B cell (primary cell): ENCODE measurements around the gene ZNF423. TPM values are rescaled to one million over a fixed set of nuclear protein-coding genes. Genes with fewer than 3 reads are reported as not detected.

Source experiments
- ATAC-seq: fragments of 200-7000 bp; cut with Tn5 transposase; one replicate; pipeline ENCODE4 v1.10.0; 2021; ENCODE audit warnings: low read depth, mild to moderate bottlenecking, moderate number of reproducible peaks, moderate library complexity
- CTCF ChIA-PET: fragments of 350-600 bp; sonication (Branson Sonifier 250); formaldehyde crosslinking; loops from one replicate; lab custom pipeline; 2021; ENCODE audit warnings: antibody characterized with exemption, inconsistent platforms; lab: Charles Lee
- POLR2A ChIA-PET: fragments of 350-600 bp; sonication (Branson Sonifier 250); formaldehyde crosslinking; loops from one replicate; lab custom pipeline; 2021; ENCODE audit warnings: antibody characterized with exemption; lab: Charles Lee
- DNase-seq: peaks from one replicate; pipeline ENCODE4 v3.0.0; 2013
- H2AFZ ChIP-seq: 2 replicates; pipeline ENCODE4 v1.6.1; 2012; ENCODE audit warnings: mild to moderate bottlenecking, low read depth, low read length; ENCODE audit not compliant: insufficient read depth, poor library complexity, severe bottlenecking
- H3K27ac ChIP-seq, 2 donors: 1 replicate in 1 of 2; 2 replicates in 1 of 2; pipeline ENCODE4 v1.5.1; 2012 to 2013; ENCODE audit warnings: low read length in 2 of 2, mild to moderate bottlenecking in 2 of 2, moderate library complexity in 1 of 2
- H3K27me3 ChIP-seq, 4 experiments: fragments of 200-600 bp in 1 of 4; sonication (generic) in 1 of 4; replicated peaks in 1 of 4; 1 replicate in 2 of 4; 2 replicates in 2 of 4; pipeline versions ENCODE4 v1.6.1 to v1.7.0; 2013 to 2016; ENCODE audit warnings: low read length in 3 of 4, mild to moderate bottlenecking in 2 of 4, mixed read lengths in 1 of 4, moderate library complexity in 1 of 4; ENCODE audit not compliant: insufficient read depth in 4 of 4, control insufficient read depth in 3 of 4; ENCODE audit errors: control extremely low read depth in 1 of 4
- H3K36me3 ChIP-seq, 2 experiments: replicated peaks in 1 of 2; 1 replicate in 1 of 2; 2 replicates in 1 of 2; pipeline versions ENCODE4 v1.6.1 to v1.7.1; 2013; ENCODE audit warnings: low read length in 1 of 2; ENCODE audit not compliant: insufficient read depth in 2 of 2, control insufficient read depth in 1 of 2; ENCODE audit errors: control extremely low read depth in 1 of 2, extremely low read depth in 1 of 2
- H3K4me1 ChIP-seq, 2 donors: fragments of 200-600 bp in 1 of 2; sonication (generic) in 1 of 2; 1 replicate in 1 of 2; 2 replicates in 1 of 2; pipeline versions ENCODE4 v1.5.1 to v1.6.1; 2013 to 2017; ENCODE audit warnings: low read length in 2 of 2; ENCODE audit not compliant: control insufficient read depth in 2 of 2, insufficient read depth in 2 of 2
- H3K4me2 ChIP-seq: replicated peaks from 2 replicates; pipeline ENCODE3; 2012; ENCODE audit warnings: mild to moderate bottlenecking, low read depth, low read length; ENCODE audit not compliant: poor library complexity, severe bottlenecking
- H3K4me3 ChIP-seq, 5 experiments: fragments of 200-600 bp in 1 of 5; sonication (generic) in 1 of 5; 1 replicate in 3 of 5; 2 replicates in 2 of 5; pipeline versions ENCODE4 v1.5.1 to v1.7.0; 2011 to 2016; ENCODE audit warnings: low read length in 4 of 5, mild to moderate bottlenecking in 4 of 5, low read depth in 2 of 5, control low read depth in 1 of 5, moderate library complexity in 1 of 5; ENCODE audit not compliant: insufficient read depth in 1 of 5; ENCODE audit errors: control extremely low read depth in 1 of 5, extremely low read depth in 1 of 5
- H3K79me2 ChIP-seq: fragments of 200-600 bp; sonication (generic); one replicate; pipeline ENCODE4 v1.6.0; 2016; ENCODE audit warnings: low read length; ENCODE audit not compliant: control insufficient read depth, insufficient read depth
- H3K9ac ChIP-seq: fragments of 200-600 bp; sonication (generic); 2 replicates; pipeline ENCODE4 v1.6.1; 2017; ENCODE audit warnings: mild to moderate bottlenecking, low read length, moderate library complexity
- H3K9me3 ChIP-seq, 3 donors: one replicate each; pipeline versions ENCODE4 v1.6.1 to v1.7.1; 2013; ENCODE audit warnings: low read length in 2 of 3; ENCODE audit not compliant: control insufficient read depth in 2 of 3, insufficient read depth in 1 of 3; ENCODE audit errors: control extremely low read depth in 1 of 3
- H4K20me1 ChIP-seq: 2 replicates; pipeline ENCODE4 v1.6.0; 2012; ENCODE audit warnings: mild to moderate bottlenecking, low read length; ENCODE audit not compliant: insufficient read depth, control insufficient read depth, poor library complexity, severe bottlenecking
- H3K27ac Mint-ChIP-seq: one replicate; pipeline ENCODE4 v1.8.0; 2021; ENCODE audit warnings: mixed read lengths
- H3K27me3 Mint-ChIP-seq: one replicate; pipeline ENCODE4 v1.8.0; 2021; ENCODE audit warnings: mixed read lengths
- H3K4me1 Mint-ChIP-seq: one replicate; pipeline ENCODE4 v1.8.0; 2021; ENCODE audit warnings: mixed read lengths
- H3K4me3 Mint-ChIP-seq: one replicate; pipeline ENCODE4 v1.8.0; 2021; ENCODE audit warnings: mixed read lengths
- H3K9me3 Mint-ChIP-seq: one replicate; pipeline ENCODE4 v1.8.0; 2022; ENCODE audit warnings: mixed read lengths; ENCODE audit not compliant: insufficient read depth
- EZH2 ChIP-seq: IDR thresholded peaks from 2 replicates; pipeline ENCODE4 v1.6.1; 2012; ENCODE audit warnings: borderline replicate concordance, low read depth, mild to moderate bottlenecking, moderate library complexity, low read length; ENCODE audit not compliant: insufficient read depth, poor library complexity, severe bottlenecking
- WGBS: methylation state at CpG from one replicate; pipeline ENCODE4 v1.1.5; 2013; ENCODE audit warnings: missing lambda C conversion rate; ENCODE audit not compliant: insufficient coverage; 5-methylcytosine and 5-hydroxymethylcytosine counted together
- intact Hi-C: fragments of 100-400 bp; cut with micrococcal nuclease; formaldehyde crosslinking; loops from one replicate; pipeline ENCODE4 v1.10.0; 2022
- polyA plus RNA-seq: library from polyadenylated mRNA; depleted of rRNA; stranded (reverse); fragments of >200 nt; gene quantifications from 2 replicates; pipeline ENCODE4 v1.2.3, GENCODE V29; 2012
- total RNA-seq, 2 donors: library from RNA; stranded (reverse); fragments of 120-200 nt in 1 of 2; gene quantifications; 1 replicate in 1 of 2; 2 replicates in 1 of 2; pipeline versions ENCODE4 v1.2.3 to v1.2.4, GENCODE V29; 2013 to 2022
- TF ChIP-seq, protein P1 (sequence below): fragments of 200-600 bp; IDR thresholded peaks from one replicate; pipeline ENCODE4 v1.8.0; 2022; ENCODE audit warnings: antibody characterized with exemption, mild to moderate bottlenecking

ZNF423 gene
- total and polyA plus RNA-seq, 2 donors (not counting 1 experiment from before 2014, with no cell fraction given) = not detected

DNA sequence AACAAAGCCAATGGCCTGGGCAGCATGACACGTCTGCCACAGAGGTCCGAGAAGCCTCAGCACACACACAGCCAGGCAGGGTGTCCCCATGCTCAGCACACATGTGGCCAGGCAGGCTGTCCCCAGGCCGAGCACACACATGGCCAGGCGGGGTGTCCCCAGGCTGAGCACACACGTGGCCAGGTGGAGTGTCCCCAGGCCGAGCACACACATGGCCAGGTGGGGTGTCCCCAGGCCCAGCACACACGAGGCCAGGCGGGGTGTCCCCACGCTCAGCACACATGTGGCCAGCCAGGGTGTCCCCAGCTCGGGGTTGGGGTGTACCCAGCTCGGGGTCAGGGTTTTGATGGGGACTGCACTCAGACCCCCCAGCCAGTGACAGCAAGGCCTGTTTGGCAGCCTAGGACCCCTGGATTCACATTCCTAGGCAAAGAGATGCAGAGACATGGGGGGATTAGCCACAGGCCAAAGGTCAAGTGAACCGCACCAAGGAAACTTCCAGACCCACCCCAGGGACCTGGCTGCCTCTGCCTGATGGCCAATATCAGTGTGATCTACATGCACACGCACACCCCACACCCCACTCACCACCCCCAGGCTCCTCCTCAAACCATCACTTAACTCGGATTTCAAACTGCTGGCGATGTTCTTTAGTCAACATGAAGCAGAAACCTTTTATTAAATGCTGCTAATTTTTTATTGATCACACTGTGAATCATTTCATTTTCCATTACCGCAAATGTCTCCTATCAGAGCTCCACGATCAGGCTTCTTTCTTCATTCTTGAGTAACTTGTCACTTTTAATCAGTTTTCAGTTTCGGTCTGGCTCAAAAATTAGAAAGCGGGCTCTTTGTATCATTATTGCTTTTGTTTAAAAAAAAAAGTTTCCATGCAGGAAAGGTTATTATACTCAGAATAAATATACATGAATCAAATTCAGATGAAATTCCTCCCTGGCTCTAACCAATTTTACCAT, 111.4 kb downstream of the ZNF423 start:
- no peak overlapping the region for H3K27ac ChIP-seq
- no peak overlapping the region for H2AFZ ChIP-seq
- H4K20me1 ChIP-seq = no peaks in the 10 kb centered on the region
- peaks cover 0 to 3% (median 0%) of the 10 kb centered on the region in 3 donors for H3K9me3 ChIP-seq
- Mint-ChIP-seq H3K27me3 (no peaks in the 10 kb centered on the region), H3K4me1 (no peaks in the 10 kb centered on the region), H3K4me3 (no peak overlapping the region), H3K9me3 (no peaks in the 10 kb centered on the region), H3K27ac (no peak overlapping the region)
- 94% methylated on average over 15 of the region's 19 CpGs for WGBS
- intact Hi-C loops = no loop called here
- TF ChIP-seq EZH2 = no peak
- TF ChIP-seq, protein P1, sequence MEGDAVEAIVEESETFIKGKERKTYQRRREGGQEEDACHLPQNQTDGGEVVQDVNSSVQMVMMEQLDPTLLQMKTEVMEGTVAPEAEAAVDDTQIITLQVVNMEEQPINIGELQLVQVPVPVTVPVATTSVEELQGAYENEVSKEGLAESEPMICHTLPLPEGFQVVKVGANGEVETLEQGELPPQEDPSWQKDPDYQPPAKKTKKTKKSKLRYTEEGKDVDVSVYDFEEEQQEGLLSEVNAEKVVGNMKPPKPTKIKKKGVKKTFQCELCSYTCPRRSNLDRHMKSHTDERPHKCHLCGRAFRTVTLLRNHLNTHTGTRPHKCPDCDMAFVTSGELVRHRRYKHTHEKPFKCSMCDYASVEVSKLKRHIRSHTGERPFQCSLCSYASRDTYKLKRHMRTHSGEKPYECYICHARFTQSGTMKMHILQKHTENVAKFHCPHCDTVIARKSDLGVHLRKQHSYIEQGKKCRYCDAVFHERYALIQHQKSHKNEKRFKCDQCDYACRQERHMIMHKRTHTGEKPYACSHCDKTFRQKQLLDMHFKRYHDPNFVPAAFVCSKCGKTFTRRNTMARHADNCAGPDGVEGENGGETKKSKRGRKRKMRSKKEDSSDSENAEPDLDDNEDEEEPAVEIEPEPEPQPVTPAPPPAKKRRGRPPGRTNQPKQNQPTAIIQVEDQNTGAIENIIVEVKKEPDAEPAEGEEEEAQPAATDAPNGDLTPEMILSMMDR = no peak
- H3K27me3 ChIP-seq = no peaks in the 10 kb centered on the region
- no peak overlapping the region for H3K9ac ChIP-seq
- DNase-seq (no peak), ATAC-seq (no peak)
- H3K79me2 ChIP-seq = no peaks in the 10 kb centered on the region
- H3K36me3 ChIP-seq = no peaks in the 10 kb centered on the region
- H3K4me2 ChIP-seq = no peak overlapping the region
- POLR2A ChIA-PET = no interaction called here
- CTCF ChIA-PET = no interaction called here
- no peak overlapping the region for H3K4me3 ChIP-seq
- H3K4me1 ChIP-seq = no peaks in the 10 kb centered on the region

DNA sequence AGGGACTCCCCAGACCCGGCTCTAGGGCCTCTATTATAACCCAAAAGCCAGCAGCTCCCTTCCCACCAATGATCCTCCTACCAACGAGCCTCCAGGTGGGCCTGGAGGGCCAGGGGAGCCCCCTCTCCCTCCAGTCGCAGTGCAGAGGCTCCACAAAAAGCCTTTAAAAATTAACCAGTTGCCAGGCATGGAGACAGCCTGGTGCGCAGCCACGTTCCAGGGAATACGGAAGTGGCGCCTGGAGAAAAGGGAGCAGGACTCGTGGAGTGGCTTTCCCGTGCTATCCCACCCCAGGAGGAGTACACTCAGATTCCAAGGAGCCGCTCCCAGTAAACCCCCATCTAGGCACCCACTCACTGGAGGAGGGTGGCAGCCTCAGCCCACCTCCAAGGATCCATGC, 112.3 kb downstream of the ZNF423 start:
- H3K4me2 ChIP-seq = no peak overlapping the region
- H3K4me1 ChIP-seq = no peaks in the 10 kb centered on the region
- Mint-ChIP-seq H3K9me3 (no peaks in the 10 kb centered on the region), H3K27ac (no peak overlapping the region), H3K27me3 (no peaks in the 10 kb centered on the region), H3K4me3 (no peak overlapping the region), H3K4me1 (no peaks in the 10 kb centered on the region)
- ATAC-seq (no peak), DNase-seq (no peak)
- no peaks in the 10 kb centered on the region for H3K36me3 ChIP-seq
- intact Hi-C loops = no loop called here
- TF ChIP-seq, protein P1 = no peak
- no peak for TF ChIP-seq EZH2
- no peaks in the 10 kb centered on the region for H4K20me1 ChIP-seq
- H3K79me2 ChIP-seq = no peaks in the 10 kb centered on the region
- ChIA-PET CTCF (no interaction called here), POLR2A (no interaction called here)
- WGBS = 93% methylated on average over 9 of the region's 10 CpGs
- H2AFZ ChIP-seq = no peak overlapping the region
- H3K27ac ChIP-seq = no peak overlapping the region
- no peak overlapping the region for H3K9ac ChIP-seq
- H3K27me3 ChIP-seq = no peaks in the 10 kb centered on the region
- H3K9me3 ChIP-seq = peaks cover 0 to under 1% (median 0%) of the 10 kb centered on the region in 3 donors
- H3K4me3 ChIP-seq = no peak overlapping the region
